ENCODE results near the gene MLXIP.

MLXIP gene

GRCh38 chr12:122190842-122191668 lies 112.5 kb downstream of the MLXIP start:
- DNase-seq: peak; percentile 85

GRCh38 chr12:122192441-122192840 lies 113.9 kb downstream of the MLXIP start:
- no peak for DNase-seq

GRCh38 chr12:122194804-122195203 lies 116.2 kb downstream of the MLXIP start:
- no peak for DNase-seq

GRCh38 chr12:122195405-122195804 lies 116.8 kb downstream of the MLXIP start:
- DNase-seq: no peak
